ENCODE measurements around the gene ACSS2.

DNA sequence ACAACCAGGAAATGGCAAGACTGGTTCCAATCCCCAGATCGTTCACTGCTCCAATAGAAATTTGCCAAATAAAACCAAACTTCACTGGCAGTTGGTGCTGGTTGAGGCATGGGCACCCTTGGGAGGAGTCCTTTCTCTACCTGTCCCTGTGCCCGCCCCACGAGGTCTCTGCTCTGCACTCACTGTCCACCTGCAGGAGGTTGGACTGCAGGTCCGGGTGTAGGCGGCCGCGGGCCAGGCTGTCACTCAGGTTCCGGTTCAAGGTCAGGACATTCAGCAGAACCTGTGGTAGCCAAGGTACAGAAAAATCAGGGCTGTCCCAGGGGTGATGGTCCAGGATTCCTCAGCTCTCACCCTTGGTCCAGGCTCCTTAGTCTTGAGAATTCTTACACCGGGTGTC is 26.6 kb upstream of the ACSS2 start:
- TF ChIP-seq, protein P1, sequence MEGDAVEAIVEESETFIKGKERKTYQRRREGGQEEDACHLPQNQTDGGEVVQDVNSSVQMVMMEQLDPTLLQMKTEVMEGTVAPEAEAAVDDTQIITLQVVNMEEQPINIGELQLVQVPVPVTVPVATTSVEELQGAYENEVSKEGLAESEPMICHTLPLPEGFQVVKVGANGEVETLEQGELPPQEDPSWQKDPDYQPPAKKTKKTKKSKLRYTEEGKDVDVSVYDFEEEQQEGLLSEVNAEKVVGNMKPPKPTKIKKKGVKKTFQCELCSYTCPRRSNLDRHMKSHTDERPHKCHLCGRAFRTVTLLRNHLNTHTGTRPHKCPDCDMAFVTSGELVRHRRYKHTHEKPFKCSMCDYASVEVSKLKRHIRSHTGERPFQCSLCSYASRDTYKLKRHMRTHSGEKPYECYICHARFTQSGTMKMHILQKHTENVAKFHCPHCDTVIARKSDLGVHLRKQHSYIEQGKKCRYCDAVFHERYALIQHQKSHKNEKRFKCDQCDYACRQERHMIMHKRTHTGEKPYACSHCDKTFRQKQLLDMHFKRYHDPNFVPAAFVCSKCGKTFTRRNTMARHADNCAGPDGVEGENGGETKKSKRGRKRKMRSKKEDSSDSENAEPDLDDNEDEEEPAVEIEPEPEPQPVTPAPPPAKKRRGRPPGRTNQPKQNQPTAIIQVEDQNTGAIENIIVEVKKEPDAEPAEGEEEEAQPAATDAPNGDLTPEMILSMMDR (IDR thresholded peaks at IDR 0.05): no peak
- TF ChIP-seq POLR2A (IDR thresholded peaks at IDR 0.05): no peak
